Gastroesophageal sphincter (tissue), 4 donors: ENCODE measurements around the gene ISG15. TPM values are rescaled to one million over a fixed set of nuclear protein-coding genes. Genes with fewer than 3 reads are reported as not detected.
A peak's percentile ranks its signal among the peaks of the same experiment; 100 is the strongest.

Experiments used
- ATAC-seq: fragments of 150-250 bp; one replicate; pipeline ENCODE4 v1.9.1; 2016; ENCODE audit warnings: mild to moderate bottlenecking, moderate library complexity
- H3K27ac ChIP-seq, 4 donors: fragments of 200-600 bp; sonication (generic) in 3 of 4; 1 replicate in 3 of 4; 2 replicates in 1 of 4; pipeline ENCODE4 v1.5.1; 2016 to 2019
- H3K27me3 ChIP-seq: fragments of 200-600 bp; sonication (generic); one replicate; pipeline ENCODE4 v1.5.1; 2019
- H3K36me3 ChIP-seq, 2 donors: fragments of 200-600 bp; sonication (generic); one replicate each; pipeline ENCODE4 v1.5.1; 2019; ENCODE audit warnings: control low read depth in 1 of 2
- H3K4me1 ChIP-seq, 3 donors: fragments of 200-600 bp; sonication (generic); 1 replicate in 2 of 3; 2 replicates in 1 of 3; pipeline ENCODE4 v1.5.1; 2016 to 2019; ENCODE audit warnings: control low read depth in 2 of 3
- H3K4me3 ChIP-seq, 2 donors: fragments of 200-600 bp; sonication (generic); one replicate each; pipeline ENCODE4 v1.5.1; 2019; ENCODE audit warnings: mild to moderate bottlenecking in 1 of 2, moderate library complexity in 1 of 2
- H3K9me3 ChIP-seq, 3 donors: fragments of 200-600 bp; sonication (generic); one replicate each; pipeline ENCODE4 v1.5.1; 2017 to 2019; ENCODE audit warnings: control low read depth in 2 of 3
- CTCF ChIP-seq, 4 experiments: fragments of 200-600 bp in 2 of 4; fragments of 450-650 bp in 2 of 4; sonication (generic) in 1 of 4; IDR thresholded peaks; one replicate each; pipeline ENCODE4 v1.5.1; 2017 to 2019; ENCODE audit warnings: antibody characterized with exemption in 4 of 4, mild to moderate bottlenecking in 2 of 4, moderate library complexity in 2 of 4
- EP300 ChIP-seq: sonication (generic); formaldehyde crosslinking; IDR thresholded peaks from one replicate; pipeline ENCODE4 v1.6.1; 2017; ENCODE audit warnings: antibody characterized with exemption, mild to moderate bottlenecking
- POLR2A ChIP-seq, 2 donors: fragments of 450-650 bp; IDR thresholded peaks; one replicate each; pipeline ENCODE4 v1.6.1; 2017; ENCODE audit warnings: antibody characterized with exemption in 2 of 2, mild to moderate bottlenecking in 2 of 2, moderate library complexity in 1 of 2
- POLR2AphosphoS5 ChIP-seq: sonication (generic); formaldehyde crosslinking; IDR thresholded peaks from one replicate; pipeline ENCODE4 v1.6.1; 2017; ENCODE audit warnings: antibody characterized with exemption
- WGBS, 2 donors: methylation state at CpG; one replicate each; pipeline ENCODE4 v1.1.5; 2018; ENCODE audit warnings: low coverage in 1 of 2; 5-methylcytosine and 5-hydroxymethylcytosine counted together
- total RNA-seq, 4 donors: library from RNA; depleted of rRNA; stranded (reverse); fragments of >200 nt; gene quantifications; one replicate each; pipeline ENCODE4 v1.1.0, GENCODE V29; 2016

Gene ISG15
- total RNA-seq, 4 donors from 2014 or later, result 26.9 to 56.2 (median 45.9) TPM

GRCh38 chr1:1037366-1038327 is 24.4 kb downstream of the ISG15 start:
- peaks cover 0 to 20% of the 10 kb centered on the region in 2 donors for H3K36me3 ChIP-seq
- H3K4me3 ChIP-seq, result no peak overlapping the region
- WGBS, 2 donors, result 100% methylated on average over 1 of the region's 30 CpGs; no CpG with 5 or more reads in 1 of the 2 donors
- peaks cover 29% of the 10 kb centered on the region for H3K27me3 ChIP-seq
- no peak for TF ChIP-seq POLR2A (IDR thresholded peaks at IDR 0.05)
- TF ChIP-seq CTCF (IDR thresholded peaks at IDR 0.05), result no peak
- no peak for TF ChIP-seq EP300
- no peak for TF ChIP-seq POLR2AphosphoS5
- no peaks in the 10 kb centered on the region for H3K9me3 ChIP-seq
- H3K27ac ChIP-seq, result no peak overlapping the region
- no peak for ATAC-seq
- peaks cover 3 to 45% (median 27%) of the 10 kb centered on the region in 3 donors for H3K4me1 ChIP-seq

GRCh38 chr1:1038694-1039093 is 25.4 kb downstream of the ISG15 start:
- Histone ChIP-seq H3K36me3 (peaks cover 0 to 28% of the 10 kb centered on the region in 2 donors), H3K9me3 (no peaks in the 10 kb centered on the region), H3K27ac (no peak overlapping the region), H3K4me3 (no peak overlapping the region), H3K27me3 (peaks cover 19% of the 10 kb centered on the region), H3K4me1 (peaks cover 3 to 34% (median 18%) of the 10 kb centered on the region in 3 donors)
- 60 to 88% methylated on average over 2 to 5 of the region's 6 CpGs for WGBS, 2 donors
- no peak for ATAC-seq
- TF ChIP-seq CTCF (IDR thresholded peaks at IDR 0.05) (no peak), POLR2AphosphoS5 (no peak), EP300 (no peak), POLR2A (IDR thresholded peaks at IDR 0.05) (no peak)

GRCh38 chr1:1039145-1039910 is 26.0 kb downstream of the ISG15 start:
- TF ChIP-seq POLR2A (IDR thresholded peaks at IDR 0.05) (no peak), EP300 (no peak), CTCF (IDR thresholded peaks at IDR 0.05) (no peak), POLR2AphosphoS5 (no peak)
- H3K4me3 ChIP-seq, result no peak overlapping the region
- 27 to 80% methylated on average over 1 to 3 of the region's 17 CpGs for WGBS, 2 donors

GRCh38 chr1:1040004-1040991 is 27.0 kb downstream of the ISG15 start:
- Histone ChIP-seq H3K36me3 (peaks cover 0 to 41% of the 10 kb centered on the region in 2 donors), H3K27me3 (peaks cover 2% of the 10 kb centered on the region), H3K4me1 (peaks cover 3 to 26% (median 12%) of the 10 kb centered on the region in 3 donors), H3K27ac (peak overlapping the region in 2 of 4 donors; percentile 37 to 65), H3K9me3 (no peaks in the 10 kb centered on the region), H3K4me3 (peak overlapping the region; percentile 28 to 57)
- no peak for TF ChIP-seq POLR2AphosphoS5
- TF ChIP-seq CTCF (IDR thresholded peaks at IDR 0.05), result peak in 3 of 4 experiments; percentile 35 to 48 (median 42)
- WGBS, 2 donors, result no CpG with 5 or more reads among the region's 99 CpGs
- peak; percentile 90 for ATAC-seq

More at GRCh38 chr1:1039145-1039910, 26.0 kb downstream of the ISG15 start:
- peaks cover 3 to 28% (median 12%) of the 10 kb centered on the region in 3 donors for H3K4me1 ChIP-seq
- H3K27me3 ChIP-seq, result peaks cover 12% of the 10 kb centered on the region
- no peak overlapping the region for H3K27ac ChIP-seq
- no peak for ATAC-seq
- no peaks in the 10 kb centered on the region for H3K9me3 ChIP-seq
- H3K36me3 ChIP-seq, result peaks cover 0 to 34% of the 10 kb centered on the region in 2 donors
